ENCODE data around the gene MRPL24. TPM values are rescaled to one million over a fixed set of nuclear protein-coding genes. Genes with fewer than 3 reads are reported as not detected.

Gene MRPL24
- total RNA-seq, 1 donor from 2014 or later: 46.5 TPM

GRCh38 chr1:156775799-156776198 lies 34.9 kb upstream of the MRPL24 start:
- TF ChIP-seq CTCF (IDR thresholded peaks at IDR 0.05; ENCODE audit: insufficient read depth, low read depth, low read length) (no peak), EZH2 (IDR thresholded peaks at IDR 0.05; ENCODE audit: insufficient read depth, low read length) (no peak)
- H3K9ac ChIP-seq (ENCODE audit: low read length): no peak overlapping the region
- Mint-ChIP-seq H3K27me3 (ENCODE audit: low read depth, unreplicated experiment) (no peaks in the 10 kb centered on the region), H3K4me1 (ENCODE audit: low read depth, unreplicated experiment) (peaks cover 25% of the 10 kb centered on the region), H3K36me3 (ENCODE audit: low read depth, unreplicated experiment) (peaks cover 1% of the 10 kb centered on the region), H3K4me3 (ENCODE audit: unreplicated experiment) (no peak overlapping the region), H3K9me3 (ENCODE audit: unreplicated experiment) (no peaks in the 10 kb centered on the region), H3K27ac (ENCODE audit: unreplicated experiment) (no peak overlapping the region)
- peaks cover 3% of the 10 kb centered on the region for H3K4me1 ChIP-seq (ENCODE audit: insufficient read depth, low read length)
- no peak overlapping the region for H3K4me3 ChIP-seq (ENCODE audit: insufficient read depth, low read depth, low read length)
- no peaks in the 10 kb centered on the region for H3K9me3 ChIP-seq (ENCODE audit: insufficient read depth, low read depth, low read length)
- H3K27ac ChIP-seq (ENCODE audit: low read depth, low read length): no peak overlapping the region
- H4K20me1 ChIP-seq (ENCODE audit: insufficient read depth, low read length): peaks cover 78% of the 10 kb centered on the region
- FAIRE-seq (no peak), DNase-seq (ENCODE audit: low read depth) (no peak)
- H3K79me2 ChIP-seq (ENCODE audit: insufficient read depth, low read length): peaks cover 92% of the 10 kb centered on the region
- H3K27me3 ChIP-seq (ENCODE audit: insufficient read depth, low read length): no peaks in the 10 kb centered on the region
- peaks cover 2% of the 10 kb centered on the region for H3K36me3 ChIP-seq (ENCODE audit: insufficient read depth, low read length)
- no peak overlapping the region for H3K4me2 ChIP-seq (ENCODE audit: low read length)
- no peak overlapping the region for H2AFZ ChIP-seq (ENCODE audit: low read depth, low read length)

- no peak for TF ChIP-seq EZH2 (IDR thresholded peaks at IDR 0.05; ENCODE audit: insufficient read depth, low read length)
- no peak for TF ChIP-seq CTCF (IDR thresholded peaks at IDR 0.05; ENCODE audit: insufficient read depth, low read depth, low read length)
- Mint-ChIP-seq H3K27me3 (ENCODE audit: low read depth, unreplicated experiment) (no peaks in the 10 kb centered on the region), H3K27ac (ENCODE audit: unreplicated experiment) (no peak overlapping the region), H3K4me3 (ENCODE audit: unreplicated experiment) (no peak overlapping the region), H3K36me3 (ENCODE audit: low read depth, unreplicated experiment) (peaks cover 7% of the 10 kb centered on the region), H3K4me1 (ENCODE audit: low read depth, unreplicated experiment) (peaks cover 39% of the 10 kb centered on the region), H3K9me3 (ENCODE audit: unreplicated experiment) (no peaks in the 10 kb centered on the region)
- Histone ChIP-seq H3K4me2 (ENCODE audit: low read length) (no peak overlapping the region), H3K4me1 (ENCODE audit: insufficient read depth, low read length) (peaks cover 9% of the 10 kb centered on the region), H3K9ac (ENCODE audit: low read length) (no peak overlapping the region), H3K36me3 (ENCODE audit: insufficient read depth, low read length) (peaks cover 3% of the 10 kb centered on the region), H4K20me1 (ENCODE audit: insufficient read depth, low read length) (peaks cover 84% of the 10 kb centered on the region), H3K27me3 (ENCODE audit: insufficient read depth, low read length) (no peaks in the 10 kb centered on the region), H3K4me3 (ENCODE audit: insufficient read depth, low read depth, low read length) (no peak overlapping the region), H3K79me2 (ENCODE audit: insufficient read depth, low read length) (peaks cover 93% of the 10 kb centered on the region), H3K9me3 (ENCODE audit: insufficient read depth, low read depth, low read length) (no peaks in the 10 kb centered on the region), H3K27ac (ENCODE audit: low read depth, low read length) (no peak overlapping the region), H2AFZ (ENCODE audit: low read depth, low read length) (no peak overlapping the region)
- no peak for DNase-seq (ENCODE audit: low read depth)
- no peak for FAIRE-seq
Observed at GRCh38 chr1:156773607-156774006, 32.7 kb upstream of the MRPL24 start.

GRCh38 chr1:156772728-156773497 lies 32.0 kb upstream of the MRPL24 start:
- DNase-seq (ENCODE audit: low read depth) (no peak), FAIRE-seq (no peak)
- Histone ChIP-seq H3K36me3 (ENCODE audit: insufficient read depth, low read length) (peaks cover 3% of the 10 kb centered on the region), H4K20me1 (ENCODE audit: insufficient read depth, low read length) (peaks cover 83% of the 10 kb centered on the region), H3K4me2 (ENCODE audit: low read length) (no peak overlapping the region), H3K9ac (ENCODE audit: low read length) (no peak overlapping the region), H3K79me2 (ENCODE audit: insufficient read depth, low read length) (peaks cover 93% of the 10 kb centered on the region), H2AFZ (ENCODE audit: low read depth, low read length) (no peak overlapping the region), H3K4me1 (ENCODE audit: insufficient read depth, low read length) (peaks cover 10% of the 10 kb centered on the region), H3K27me3 (ENCODE audit: insufficient read depth, low read length) (no peaks in the 10 kb centered on the region), H3K9me3 (ENCODE audit: insufficient read depth, low read depth, low read length) (no peaks in the 10 kb centered on the region), H3K4me3 (ENCODE audit: insufficient read depth, low read depth, low read length) (no peak overlapping the region), H3K27ac (ENCODE audit: low read depth, low read length) (no peak overlapping the region)
- H3K27ac Mint-ChIP-seq (ENCODE audit: unreplicated experiment): no peak overlapping the region
- peak overlapping the region; percentile 66 for H3K4me3 Mint-ChIP-seq (ENCODE audit: unreplicated experiment)
- TF ChIP-seq EZH2 (IDR thresholded peaks at IDR 0.05; ENCODE audit: insufficient read depth, low read length): no peak
- no peak for TF ChIP-seq CTCF (IDR thresholded peaks at IDR 0.05; ENCODE audit: insufficient read depth, low read depth, low read length)
- no peaks in the 10 kb centered on the region for H3K27me3 Mint-ChIP-seq (ENCODE audit: low read depth, unreplicated experiment)
- H3K36me3 Mint-ChIP-seq (ENCODE audit: low read depth, unreplicated experiment): peaks cover 7% of the 10 kb centered on the region
- H3K4me1 Mint-ChIP-seq (ENCODE audit: low read depth, unreplicated experiment): peaks cover 40% of the 10 kb centered on the region
- H3K9me3 Mint-ChIP-seq (ENCODE audit: unreplicated experiment): no peaks in the 10 kb centered on the region
